K562 (cell line): Measurements from ENCODE around the gene TUFM. TPM values are rescaled to one million over a fixed set of nuclear protein-coding genes. Genes with fewer than 3 reads are reported as not detected.

Experiments used
- ATAC-seq: fragments of 200-7000 bp; cut with Tn5 transposase; 3 replicates; pipeline ENCODE4 v1.9.1; 2020; ENCODE audit warnings: moderate library complexity
- BruUV-seq: library from RNA; stranded (reverse); fragments of 400-500 nt; replicated peaks from 2 replicates; lab custom pipeline; 2021; lab: Mats Ljungman, UMichigan
- CTCF ChIA-PET: fragments of 300-600 bp; formaldehyde crosslinking; extraction: SDS; loops from one replicate; lab custom pipeline; 2021; ENCODE audit warnings: low intra/inter-chr PET ratio; lab: Yijun Ruan, JAX
- POLR2A ChIA-PET: fragments of 300-600, 350-650 bp; sonication (Branson Sonifier 250); formaldehyde crosslinking; extraction: SDS; loops from one replicate; lab custom pipeline; 2021; ENCODE audit warnings: antibody characterized with exemption, inconsistent platforms; lab: Yijun Ruan, JAX
- DNase-seq, 4 experiments: peaks; one replicate each; pipeline versions ENCODE4 v3.0.0 to v3.0.0-alpha.2; 2011 to 2018; ENCODE audit warnings: low spot score in 3 of 4, mixed read lengths in 3 of 4; ENCODE audit errors: extremely low read depth in 1 of 4
- FAIRE-seq: peaks from 2 replicates; lab custom pipeline; 2011; peaks lifted over from hg19 to GRCh38; lab: Jason Lieb, UNC
- H2AFZ ChIP-seq: 2 replicates; pipeline ENCODE4 v1.6.0; 2011; ENCODE audit warnings: low read depth, low read length, control low read depth, inconsistent platforms
- H3K27ac ChIP-seq: fragments of 200-600 bp; 3 replicates; pipeline ENCODE4 v1.8.0; 2011; ENCODE audit warnings: low read depth, mild to moderate bottlenecking, control low read depth, inconsistent platforms, low read length, moderate library complexity, mixed read lengths; ENCODE audit errors: extremely low read depth
- H3K27me3 ChIP-seq, 2 experiments: fragments of 300-600 bp in 1 of 2; 2 replicates in 1 of 2; 3 replicates in 1 of 2; pipeline versions ENCODE4 v1.6.0 to v1.8.0; 2011; ENCODE audit warnings: inconsistent platforms in 2 of 2, low read length in 2 of 2, mild to moderate bottlenecking in 1 of 2, mixed read lengths in 1 of 2, moderate library complexity in 1 of 2; ENCODE audit not compliant: control insufficient read depth in 2 of 2, insufficient read depth in 2 of 2
- H3K36me3 ChIP-seq: fragments of 300-600 bp; 3 replicates; pipeline ENCODE4 v1.8.0; 2011; ENCODE audit warnings: mild to moderate bottlenecking, low read length, inconsistent platforms; ENCODE audit not compliant: control insufficient read depth, insufficient read depth
- H3K4me1 ChIP-seq, 2 experiments: fragments of 200-600 bp in 1 of 2; replicated peaks in 1 of 2; 2 replicates in 1 of 2; 3 replicates in 1 of 2; pipeline versions ENCODE4 v1.5.1 to v1.8.0; 2011; ENCODE audit warnings: inconsistent platforms in 2 of 2, low read length in 2 of 2, mild to moderate bottlenecking in 1 of 2, mixed read lengths in 1 of 2, moderate library complexity in 1 of 2; ENCODE audit not compliant: control insufficient read depth in 2 of 2, insufficient read depth in 2 of 2
- H3K4me2 ChIP-seq: 2 replicates; pipeline ENCODE4 v1.6.1; 2011; ENCODE audit warnings: low read length, control low read depth, inconsistent platforms, mixed read lengths; ENCODE audit not compliant: insufficient read depth
- H3K4me3 ChIP-seq: fragments of 200-600 bp; sonication (generic), shearing (Covaris generic); 2 replicates; pipeline ENCODE4 v1.5.1; 2016; ENCODE audit warnings: control low read depth, inconsistent platforms
- H3K79me2 ChIP-seq: fragments of 200-600 bp; 3 replicates; pipeline ENCODE4 v1.8.0; 2011; ENCODE audit warnings: low read length, inconsistent platforms; ENCODE audit not compliant: control insufficient read depth, insufficient read depth
- H3K9ac ChIP-seq, 2 experiments: 2 replicates each; pipeline versions ENCODE4 v1.6.0 to v1.6.1; 2011; ENCODE audit warnings: low read depth in 2 of 2, low read length in 2 of 2, control low read depth in 1 of 2, inconsistent platforms in 1 of 2, mild to moderate bottlenecking in 1 of 2, mixed read lengths in 1 of 2; ENCODE audit not compliant: insufficient read depth in 1 of 2
- H3K9me1 ChIP-seq: one replicate; pipeline ENCODE4 v1.6.0; 2011; ENCODE audit warnings: inconsistent platforms, mild to moderate bottlenecking, low read length, moderate library complexity; ENCODE audit not compliant: control insufficient read depth, insufficient read depth
- H3K9me3 ChIP-seq: replicated peaks from 2 replicates; pipeline ENCODE4 v1.5.1; 2011; ENCODE audit warnings: low read depth, low read length, inconsistent platforms; ENCODE audit not compliant: control insufficient read depth, insufficient read depth
- H4K20me1 ChIP-seq: replicated peaks from 2 replicates; pipeline ENCODE4 v1.6.1; 2011; ENCODE audit warnings: low read length, inconsistent platforms, mixed read lengths; ENCODE audit not compliant: control insufficient read depth, insufficient read depth
- BHLHE40 ChIP-seq: IDR thresholded peaks from 2 replicates; pipeline ENCODE4 v1.6.1; 2011; ENCODE audit warnings: low read length, improper control_type of control experiment
- CHCHD3 ChIP-seq: fragments of 250-450 bp; sonication (Bioruptor Pico); IDR thresholded peaks from 2 replicates; pipeline ENCODE4 v2.1.2; 2022; ENCODE audit warnings: mild to moderate bottlenecking
- CREM ChIP-seq: IDR thresholded peaks from 2 replicates; pipeline ENCODE4 v1.6.1; 2014; ENCODE audit warnings: antibody characterized with exemption, low read depth
- E2F1 ChIP-seq: sonication (generic); formaldehyde crosslinking; IDR thresholded peaks from 2 replicates; pipeline ENCODE4 v1.8.1; 2023; ENCODE audit warnings: mild to moderate bottlenecking, missing genetic modification reagents, moderate library complexity
- EGR1 ChIP-seq: fragments of 450-650 bp; conservative IDR thresholded peaks from 2 replicates; pipeline ENCODE4 v1.6.1; 2017; ENCODE audit warnings: mild to moderate bottlenecking
- EZH2 ChIP-seq: IDR thresholded peaks from 2 replicates; pipeline ENCODE4 v1.6.1; 2012; ENCODE audit warnings: low read depth, mild to moderate bottlenecking, inconsistent platforms, low read length, borderline replicate concordance
- ZNF140 ChIP-seq: fragments of 250-450 bp; sonication (Bioruptor Pico); IDR thresholded peaks from 2 replicates; pipeline ENCODE4 v1.8.0; 2021; ENCODE audit warnings: moderate library complexity, mild to moderate bottlenecking, inconsistent platforms
- ZNF395 ChIP-seq: fragments of 200-800 bp; sonication (Bioruptor generic); IDR thresholded peaks from 2 replicates; pipeline ENCODE4 v1.6.1; 2017; ENCODE audit warnings: missing genetic modification characterization, missing compliant biosample characterization
- ZNF79 ChIP-seq: fragments of 250-450 bp; sonication (Bioruptor Pico); IDR thresholded peaks from 2 replicates; pipeline ENCODE4 v1.4.0; 2020; ENCODE audit warnings: low read depth, mild to moderate bottlenecking, moderate library complexity
- WGBS: fragments of 100-300 bp; shearing (Covaris generic); methylation state at CpG from one replicate; pipeline ENCODE4 v1.1.6; 2016; ENCODE audit warnings: low coverage, mixed read lengths; ENCODE audit not compliant: insufficient coverage; ENCODE audit errors: missing lambda C conversion rate; 5-methylcytosine and 5-hydroxymethylcytosine counted together
- in situ Hi-C: fragments of 300-500 bp; cut with MboI; formaldehyde crosslinking; loops from 4 replicates; pipeline ENCODE4 v1.15.0; 2018; ENCODE audit warnings: inconsistent platforms, mixed read lengths
- intact Hi-C: fragments of 100-400 bp; cut with micrococcal nuclease; formaldehyde crosslinking; loops from 2 replicates; pipeline ENCODE4 v1.14.2; 2022
- polyA plus RNA-seq, 8 experiments: library from polyadenylated mRNA; depleted of rRNA in 4 of 8; stranded (reverse) in 5 of 8; unstranded in 3 of 8; fragments of >200 nt; fragmentation: Nextera tagmentation in 2 of 8; fragmentation: Illumina TruSeq in 1 of 8; extraction: Ambion mirVana in 2 of 8; extraction: Trizol in 1 of 8; gene quantifications; 2 replicates each; pipeline versions ENCODE4 v1.2.1 to v1.2.3, GENCODE V29; 2011 to 2014; ENCODE audit warnings: inconsistent platforms in 1 of 8, missing spikeins in 1 of 8
- total RNA-seq, 7 experiments: library from RNA; depleted of rRNA in 6 of 7; stranded (reverse); fragments of >200 nt in 6 of 7; fragmentation: Illumina TruSeq in 2 of 7; extraction: Trizol in 2 of 7; gene quantifications; 2 replicates each; pipeline versions ENCODE4 v1.2.1 to v1.2.3, GENCODE V29; 2011 to 2021; ENCODE audit warnings: low replicate concordance in 1 of 7

Gene TUFM
- total and polyA plus RNA-seq, 9 of the 15 experiments (the other 6 are each of a cell fraction or from before 2014, with no cell fraction given), result 34.1 to 434 (median 256) TPM

- Histone ChIP-seq H3K9ac (peak overlapping the region; percentile 81 to 99), H3K79me2 (peaks cover 36% of the 10 kb centered on the region), H3K36me3 (peaks cover 39% of the 10 kb centered on the region), H4K20me1 (no peaks in the 10 kb centered on the region), H2AFZ (no peak overlapping the region), H3K27me3 (no peaks in the 10 kb centered on the region)
- in situ Hi-C loops, result no loop called here
- peak; percentile 52 for ATAC-seq
- CTCF ChIA-PET, result no interaction called here
- intact Hi-C loops, result loop anchor here (5.0 kb wide), 1 partner anchor 37 kb away; no protein-coding TSS in a partner anchor
- 10% methylated on average over 10 of the region's 10 CpGs for WGBS
- no peak for TF ChIP-seq BHLHE40
- TF ChIP-seq ZNF79 (CRISPR knock-in tag), result no peak
- no peak for TF ChIP-seq CHCHD3 (CRISPR knock-in tag)
- TF ChIP-seq E2F1 (CRISPR knock-in tag), result no peak
- no peak for TF ChIP-seq ZNF140 (CRISPR knock-in tag)
- TF ChIP-seq EGR1, result peak; percentile 84
- no peak for TF ChIP-seq EZH2
- no peak for TF ChIP-seq CREM
- peak; percentile 13; the same call in 1 of the 2 replicates for TF ChIP-seq ZNF395 (CRISPR knock-in tag)
- TF ChIP-seq, all 486 proteins: peak for 2
- peak; percentile 39 to 83 (median 50) for DNase-seq
- Histone ChIP-seq H3K27ac (peak overlapping the region; percentile 87), H3K4me2 (peak overlapping the region; percentile 98), H3K9me3 (no peaks in the 10 kb centered on the region), H3K4me3 (peak overlapping the region; percentile 98), H3K9me1 (no peaks in the 10 kb centered on the region), H3K4me1 (peaks cover 4 to 24% of the 10 kb centered on the region in 2 experiments; a peak in 3 of 5 replicates)
- POLR2A ChIA-PET, result interaction anchor here (2.3 to 10.1 kb wide), 4 partner anchors 9 to 18 kb away, joined by 14 to 100 read pairs (median 84); partner anchors contain the start of gene SH2B1
- peak; percentile 96 for FAIRE-seq
- BruUV-seq, result no TSS peak
Observed at GRCh38 chr16:28845293-28845692, 855 bp downstream of the TUFM start.
